HG03135 (cell line): ENCODE data around the gene PIP5K1C.
"Not testable (repeated sequence)": the region's sequence is repeated elsewhere in the genome, so short reads cannot be mapped to it uniquely, and the experiment has no call there.

Experiments used
- ATAC-seq: cut with Tn5 transposase; IDR thresholded peaks from one replicate; pipeline ENCODE4 v1.9.1; 2021; ENCODE audit warnings: mild to moderate bottlenecking, moderate library complexity; ENCODE audit not compliant: unreplicated experiment

PIP5K1C gene

DNA sequence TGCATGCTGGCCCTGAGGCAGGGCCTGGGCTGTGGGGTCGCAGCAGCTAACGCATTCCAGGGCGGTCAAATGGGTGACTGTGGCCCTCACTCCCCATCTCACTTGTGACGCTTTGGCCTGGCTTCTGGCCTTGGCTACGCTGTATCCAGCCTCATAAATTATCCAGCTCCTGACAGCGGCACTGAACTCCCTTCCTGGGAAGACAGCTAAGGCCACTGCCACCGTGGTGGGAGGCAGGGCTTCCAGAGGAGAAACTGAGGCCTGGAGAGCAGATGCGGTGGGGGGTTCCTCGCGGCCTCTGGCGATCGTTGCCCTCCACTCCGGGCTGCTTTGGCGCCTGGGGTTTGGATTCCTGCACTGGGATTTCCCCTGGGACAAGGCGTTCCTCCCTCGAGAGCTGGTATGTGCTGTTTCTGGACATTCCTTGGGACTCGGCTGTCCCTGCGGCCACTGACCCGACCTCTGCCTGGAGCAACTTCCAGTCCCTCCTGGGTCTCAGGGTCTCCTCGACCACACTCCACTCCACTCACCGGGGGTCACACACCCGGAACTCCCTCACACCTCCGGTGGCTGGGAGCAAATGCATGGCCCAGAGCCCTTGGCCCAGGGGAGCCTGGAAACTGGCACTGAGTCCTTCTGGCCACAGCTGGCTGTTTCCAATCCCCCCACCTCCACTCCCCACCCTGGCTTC lies 97.0 kb downstream of the PIP5K1C start:
- ATAC-seq: no peak

DNA sequence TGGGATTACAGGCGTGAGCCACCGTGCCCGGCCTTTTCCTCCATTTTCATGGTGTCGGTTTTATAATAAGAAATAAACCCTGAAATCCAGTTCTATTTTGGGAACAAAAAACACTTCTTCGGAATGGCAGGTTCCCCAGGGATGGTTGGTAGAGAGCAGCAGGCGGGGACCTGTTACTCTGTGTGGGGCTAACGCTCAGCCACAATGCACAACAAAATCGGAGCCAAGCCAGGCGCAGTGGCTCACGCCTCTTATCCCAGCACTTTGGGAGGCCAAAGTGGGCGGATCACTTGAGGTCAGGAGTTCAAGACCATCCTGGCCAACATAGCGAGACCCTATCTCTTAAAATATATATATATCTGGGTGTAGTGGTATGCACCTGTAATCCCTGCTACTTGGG lies 99.2 kb downstream of the PIP5K1C start:
- ATAC-seq: no peak

DNA sequence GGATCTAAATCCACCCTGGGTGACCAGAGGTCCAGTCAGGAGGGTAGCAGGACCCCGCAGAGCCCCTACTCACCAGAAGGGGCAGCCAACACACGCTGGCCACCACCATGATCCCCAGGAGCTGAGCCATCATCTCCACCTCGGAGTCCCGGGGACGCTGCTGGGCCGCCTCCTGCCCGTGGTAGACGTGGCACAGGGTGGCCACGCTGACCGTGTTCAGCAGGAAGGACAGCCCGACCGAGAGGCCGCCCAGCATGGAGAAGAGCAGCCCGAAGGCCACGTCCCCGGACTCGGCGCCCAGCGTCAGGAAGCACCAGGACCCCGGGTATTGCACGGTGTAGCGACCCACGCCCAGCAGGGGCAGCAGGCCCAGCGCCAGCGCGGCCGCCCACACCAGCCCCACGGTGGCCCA lies 100.5 kb downstream of the PIP5K1C start:
- ATAC-seq: no peak

DNA sequence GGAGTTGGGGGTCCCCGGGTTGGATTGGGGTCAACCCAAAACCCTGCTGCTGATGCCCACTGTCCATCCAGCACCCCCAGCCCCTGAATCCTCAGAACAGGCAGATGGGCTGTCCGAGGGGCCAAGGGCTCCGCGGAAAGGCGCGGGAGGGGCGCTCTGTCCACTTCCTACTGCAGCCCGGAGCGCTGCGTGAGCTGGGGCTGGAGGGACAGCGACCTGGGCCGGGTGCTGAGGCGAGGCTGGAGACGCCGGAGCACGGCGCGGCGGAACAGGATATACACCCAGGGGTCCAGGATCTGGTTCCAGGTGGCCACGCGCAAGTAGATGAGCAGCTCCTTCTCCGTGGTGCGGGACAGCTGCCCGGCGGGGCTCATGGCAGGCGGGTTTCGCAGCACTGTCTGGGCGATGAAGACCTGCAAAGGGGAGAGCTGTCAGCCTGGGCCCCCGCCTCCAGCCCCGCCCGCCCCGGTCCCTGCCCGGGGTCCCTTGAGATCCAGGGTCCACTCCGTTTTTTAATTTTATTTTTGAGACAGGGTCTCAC lies 104.7 kb downstream of the PIP5K1C start:
- ATAC-seq: no peak

DNA sequence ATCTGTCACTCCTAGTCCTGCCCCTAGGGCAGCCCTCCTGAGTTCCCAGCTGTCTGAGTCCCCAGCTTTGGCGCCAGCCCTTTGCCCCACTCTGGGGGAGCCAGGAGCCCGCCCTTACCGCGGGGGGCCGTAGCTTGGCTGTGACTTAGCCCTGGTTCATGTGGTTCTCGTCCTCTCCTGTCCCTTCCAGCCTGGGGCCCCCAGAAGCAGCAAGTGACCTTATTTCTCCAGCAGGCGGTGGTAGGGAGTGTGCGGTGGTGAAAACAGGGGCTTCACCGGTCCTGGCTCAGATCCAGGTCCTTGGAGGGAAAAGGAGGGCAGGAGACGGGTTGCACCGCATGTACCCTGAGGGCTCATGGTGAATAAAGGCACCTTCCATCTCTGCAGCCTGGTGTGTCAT lies 107.1 kb downstream of the PIP5K1C start:
- no peak for ATAC-seq

DNA sequence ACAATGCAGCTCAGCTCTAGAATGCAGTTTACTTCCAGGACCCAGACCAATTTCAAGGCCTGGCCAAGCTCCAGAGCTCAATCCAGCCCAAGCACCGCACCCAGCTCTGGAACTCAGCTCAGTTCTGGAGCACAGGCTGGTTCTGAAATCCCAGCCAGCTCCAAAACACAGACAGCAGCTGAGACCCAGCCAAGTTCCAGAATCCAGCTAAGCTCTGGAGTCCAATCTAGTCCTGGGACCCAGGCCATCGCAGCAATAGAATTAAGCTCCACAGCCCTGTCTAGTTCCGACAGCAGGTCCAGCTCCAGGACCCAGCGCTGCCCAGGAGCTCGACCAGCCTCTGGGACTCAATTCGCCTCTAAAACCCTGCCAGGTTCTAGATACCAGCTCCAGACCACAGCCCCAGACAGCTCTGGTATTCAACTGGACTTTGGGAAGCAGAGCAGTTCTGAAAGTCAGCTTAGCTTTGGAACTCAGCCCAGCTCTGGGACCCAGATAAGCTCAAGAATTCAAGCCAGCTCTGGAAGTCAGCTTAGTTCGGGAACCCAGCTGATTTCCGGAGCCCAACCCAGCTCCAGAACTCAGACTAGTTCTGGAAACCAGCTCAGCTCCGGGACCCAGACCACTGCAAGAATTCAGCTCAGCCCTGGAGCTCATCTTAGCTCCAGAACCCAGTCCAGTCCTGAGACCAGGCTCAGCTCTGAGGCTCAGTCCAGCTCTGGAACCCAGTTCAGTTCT lies 108.2 kb downstream of the PIP5K1C start:
- ATAC-seq: no peak

DNA sequence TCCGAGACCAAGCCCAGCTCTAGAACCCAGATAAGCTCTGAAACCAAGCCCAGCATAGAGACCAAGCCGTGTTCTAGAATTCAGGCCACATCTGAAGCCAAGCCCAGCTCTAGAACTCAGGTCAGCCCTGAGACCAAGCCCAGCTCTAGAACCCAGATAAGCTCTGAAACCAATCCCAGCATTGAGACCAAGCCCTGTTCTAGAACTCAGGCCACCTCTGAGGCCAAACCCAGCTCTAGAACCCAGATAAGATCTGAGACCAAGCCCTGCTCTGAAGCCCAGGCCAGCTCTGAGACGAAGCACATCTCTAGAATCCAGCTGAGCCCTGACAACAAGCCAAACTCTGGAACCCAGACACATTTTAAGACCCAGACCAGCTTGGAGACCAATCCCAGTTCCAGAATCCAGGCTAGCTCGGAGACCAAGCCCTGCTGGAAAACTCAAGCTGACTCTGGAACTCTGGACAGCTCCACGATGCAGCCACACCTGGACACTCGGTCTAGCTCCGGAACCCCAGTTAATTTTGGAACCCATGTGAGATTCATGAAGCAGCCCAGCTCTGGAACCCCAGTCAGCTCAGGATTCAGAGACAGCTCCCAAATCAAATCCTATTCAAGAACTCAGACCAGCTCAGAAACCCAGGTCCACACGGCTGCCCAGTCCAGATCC lies 109.1 kb downstream of the PIP5K1C start:
- no peak for ATAC-seq

DNA sequence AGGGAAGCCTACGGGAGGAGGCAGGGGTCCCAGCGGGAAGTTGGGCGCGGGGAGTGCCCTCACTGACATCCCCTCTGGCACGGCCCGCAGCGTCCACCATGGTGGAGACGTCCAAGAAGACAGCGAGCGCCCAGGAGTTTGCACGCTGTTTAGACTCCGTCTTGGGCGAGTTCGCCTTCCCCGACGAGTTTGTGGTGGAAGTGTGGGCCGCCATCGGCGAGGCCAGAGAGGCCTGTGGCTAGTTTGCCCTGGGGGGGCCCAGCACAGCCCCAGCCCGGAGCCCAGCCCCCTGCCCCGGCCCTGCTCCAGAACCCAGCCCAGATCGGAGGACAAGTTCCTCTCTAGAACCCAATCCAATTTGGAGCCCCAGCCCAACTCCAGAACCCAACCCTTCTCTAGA lies 110.3 kb downstream of the PIP5K1C start:
- no peak for ATAC-seq

DNA sequence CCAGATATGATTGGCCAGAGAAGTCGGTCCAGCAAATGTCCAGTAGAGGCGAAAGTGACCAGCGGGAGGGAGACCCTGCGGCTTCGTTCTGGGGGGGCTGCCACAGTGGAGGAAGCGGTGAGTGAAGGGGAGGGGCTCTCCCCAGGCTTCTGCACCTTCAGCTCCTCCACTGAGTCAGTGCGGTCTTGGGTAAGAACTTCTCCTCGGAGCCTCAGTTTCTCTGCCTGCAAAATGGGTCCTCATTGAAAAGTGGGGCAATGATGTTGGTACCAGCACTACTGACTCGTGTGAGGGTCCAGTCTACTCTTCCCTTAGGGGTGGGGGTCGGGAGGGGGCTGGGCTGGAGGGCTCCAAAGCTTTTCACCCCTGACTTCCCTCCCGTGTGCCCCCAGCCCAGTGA lies 110.8 kb downstream of the PIP5K1C start:
- no peak for ATAC-seq

DNA sequence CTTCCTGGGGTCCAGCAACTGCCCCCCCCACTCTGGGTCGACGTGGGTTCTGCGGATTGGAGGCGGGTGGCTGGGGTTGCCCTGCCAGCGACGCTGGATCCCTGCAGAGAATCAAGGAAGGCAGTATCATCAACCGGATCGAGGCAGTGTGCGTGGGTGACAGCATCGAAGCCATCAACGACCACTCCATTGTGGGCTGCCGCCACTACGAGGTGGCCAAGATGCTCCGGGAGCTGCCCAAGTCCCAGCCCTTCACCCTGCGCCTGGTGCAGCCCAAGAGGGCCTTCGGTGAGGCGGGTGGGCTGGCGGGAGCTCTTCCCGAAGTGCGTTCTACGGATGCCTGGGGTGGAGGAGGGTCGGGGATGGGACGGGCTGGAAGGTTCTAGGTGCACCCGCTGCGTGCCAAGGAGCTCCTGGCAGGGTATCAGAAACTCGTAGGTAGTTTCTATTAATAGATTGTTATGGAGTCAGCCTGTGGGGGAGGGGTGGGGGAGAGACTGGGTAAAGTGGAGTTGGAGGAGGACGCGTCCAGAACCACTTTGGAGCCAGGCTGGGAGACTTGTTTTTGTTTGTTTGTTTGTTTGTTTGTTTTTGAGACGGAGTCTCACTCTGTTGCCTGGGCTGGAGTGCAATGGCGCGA lies 113.4 kb downstream of the PIP5K1C start:
- ATAC-seq: no peak

DNA sequence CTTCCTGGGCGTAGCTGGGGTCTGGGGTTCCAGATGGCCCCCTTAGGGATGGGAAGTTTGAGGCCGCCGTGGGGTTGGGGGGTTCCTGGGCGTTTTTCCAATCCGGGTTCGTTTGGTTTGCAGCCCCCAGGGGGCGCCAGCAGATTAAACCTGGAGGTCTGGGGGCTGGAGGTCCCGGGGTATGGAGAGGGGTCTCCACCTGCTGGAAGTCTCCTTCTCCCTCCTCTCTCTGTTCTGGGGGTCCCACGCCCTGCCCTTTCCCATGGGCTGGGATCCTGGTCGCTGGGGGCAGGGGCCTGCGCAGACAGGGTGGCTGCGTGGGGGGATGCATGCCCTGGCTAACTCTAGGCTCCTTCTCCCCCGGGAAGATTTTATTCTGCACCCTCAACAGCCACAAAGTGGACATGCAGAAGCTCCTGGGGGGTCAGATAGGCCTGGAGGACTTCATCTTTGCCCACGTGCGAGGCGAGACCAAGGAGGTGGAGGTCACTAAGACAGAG lies 114.1 kb downstream of the PIP5K1C start:
- ATAC-seq: no peak

DNA sequence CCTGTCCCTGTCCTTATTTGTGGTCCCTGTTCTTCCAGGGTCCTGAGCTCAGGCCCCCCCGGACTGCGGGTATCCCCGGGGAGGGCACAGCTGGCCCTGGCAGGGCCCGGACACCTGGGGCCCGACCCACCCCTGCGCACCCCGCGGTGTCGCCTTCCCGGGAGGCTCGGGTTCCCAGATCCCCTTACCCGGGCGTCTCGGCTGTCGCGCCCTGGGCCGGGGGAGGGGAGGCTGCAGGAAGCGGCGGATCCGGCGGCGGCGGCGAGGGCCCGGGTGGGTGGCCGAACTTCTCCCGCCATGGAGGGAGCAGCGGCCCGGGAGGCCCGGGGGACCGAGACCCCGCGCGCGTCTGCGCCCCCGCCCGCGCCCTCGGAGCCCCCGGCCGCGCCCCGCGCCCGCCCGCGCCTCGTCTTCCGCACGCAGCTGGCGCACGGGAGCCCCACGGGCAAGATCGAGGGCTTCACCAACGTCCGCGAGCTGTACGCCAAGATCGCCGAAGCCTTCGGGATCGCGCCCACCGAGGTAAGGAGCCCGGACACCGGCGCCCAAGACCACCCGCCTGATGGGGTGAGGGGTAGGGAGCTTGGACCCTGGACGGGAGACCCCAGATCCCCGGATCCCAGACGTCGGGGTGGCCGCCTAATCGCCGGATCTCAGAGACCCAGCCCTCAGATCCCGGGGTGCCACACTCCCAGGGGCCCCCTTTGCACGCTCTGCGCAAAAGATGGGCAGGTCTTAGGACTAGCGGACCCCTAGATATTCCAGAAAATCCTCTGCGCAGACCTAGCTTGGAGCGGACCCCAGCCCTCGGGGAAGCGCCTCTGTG lies 114.8 kb downstream of the PIP5K1C start, which contains the start of gene GIPC3:
Gene GIPC3, plus strand, starts transcription at position 178 of the 826 bp plus-strand sequence. Its CDS starts 120 bp downstream, at position 298.
- no peak for ATAC-seq

DNA sequence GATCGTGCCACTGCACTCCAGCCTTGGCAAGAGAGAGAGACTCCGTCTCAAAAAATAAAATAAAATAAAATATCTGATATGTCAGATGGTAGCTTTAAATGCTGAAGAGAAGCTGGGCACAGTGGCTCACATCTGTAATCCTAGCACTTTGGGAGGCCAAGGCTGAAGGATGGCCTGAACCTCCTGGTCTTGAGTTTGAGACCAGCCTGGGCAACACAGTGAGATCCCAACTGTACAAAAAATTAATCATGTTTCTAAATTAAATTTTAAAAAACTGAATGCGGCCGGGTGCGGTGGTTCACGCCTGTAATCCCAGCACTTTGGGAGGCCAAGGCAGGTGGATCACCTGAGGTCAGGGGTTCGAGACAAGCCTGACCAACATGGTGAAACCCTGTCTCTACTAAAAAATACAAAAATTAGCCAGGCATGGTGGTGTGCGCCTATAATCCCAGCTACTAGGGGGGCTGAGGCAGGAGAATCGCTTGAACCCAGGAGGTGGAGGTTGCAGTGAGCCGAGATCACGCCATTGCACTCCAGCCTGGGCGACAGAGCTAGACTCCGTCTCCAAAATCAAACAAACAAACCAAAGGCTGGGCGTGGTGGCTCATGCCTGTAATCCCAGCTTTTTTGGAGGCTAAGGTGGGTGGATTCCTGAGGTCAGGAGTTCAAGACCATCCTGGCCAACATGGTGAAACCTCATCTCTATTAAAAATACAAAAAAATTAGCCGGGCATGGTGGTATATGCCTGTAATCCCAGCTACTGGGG lies 116.0 kb downstream of the PIP5K1C start:
- not testable (repeated sequence) for ATAC-seq

DNA sequence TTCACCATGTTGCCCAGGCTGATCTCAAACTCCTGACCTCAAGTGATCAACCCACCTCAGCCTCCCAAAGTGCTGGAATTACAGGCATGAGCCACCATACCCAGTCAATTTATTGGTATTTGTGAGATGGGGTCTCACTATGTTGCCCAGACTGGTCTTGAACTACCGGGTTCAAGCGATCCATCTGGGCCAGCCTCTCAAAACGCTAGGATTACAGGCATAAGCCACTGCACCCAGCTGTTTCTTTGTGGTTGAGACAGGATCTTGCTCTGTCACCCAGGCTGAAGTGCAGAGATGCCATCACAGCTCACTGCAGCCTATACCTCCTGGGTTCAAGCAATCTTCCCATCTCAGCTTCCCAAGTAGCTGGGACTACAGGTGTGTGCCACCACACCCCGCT lies 118.5 kb downstream of the PIP5K1C start:
- not testable (repeated sequence) for ATAC-seq
